ENCODE measurements around the gene GIT1. TPM values are rescaled to one million over a fixed set of nuclear protein-coding genes. Genes with fewer than 3 reads are reported as not detected.

GIT1 gene
- total RNA-seq, 4 donors from 2014 or later, result 39.2 to 71.8 (median 41.3) TPM

GRCh38 chr17:29557739-29558116, 31.7 kb downstream of the GIT1 start:
- Histone ChIP-seq H3K27ac (no peak overlapping the region), H3K4me3 (no peak overlapping the region), H3K9me3 (no peaks in the 10 kb centered on the region), H3K27me3 (no peaks in the 10 kb centered on the region), H3K4me1 (peaks cover 0 to 17% (median 2%) of the 10 kb centered on the region in 4 donors), H3K36me3 (no peaks in the 10 kb centered on the region)
- in situ Hi-C loops (cut with MboI; ENCODE audit: low pct_ligation_motif_present in 1 of 4, low pct_unique_long_range_greater_than_20kb in 1 of 4, low sequenced_read_pairs in 3 of 4), result no loop called here
- no peak for TF ChIP-seq EP300 (IDR thresholded peaks at IDR 0.05; ENCODE audit: low read depth)
- no peak for TF ChIP-seq POLR2A (IDR thresholded peaks at IDR 0.05)
- TF ChIP-seq POLR2AphosphoS5 (IDR thresholded peaks at IDR 0.05), result no peak
- no peak for TF ChIP-seq CTCF (IDR thresholded peaks at IDR 0.05)
- intact Hi-C loops (cut with DNase I; ENCODE audit: low total_unique reads), result loop anchor here (5.0 kb wide), 1 partner anchor 415 kb away; no protein-coding TSS in a partner anchor
- DNase-seq, result no peak

- no peak overlapping the region for H3K4me3 ChIP-seq
- no peak overlapping the region for H3K27ac ChIP-seq
- 100% methylated on average over 1 of the region's 1 CpG; no CpG with 5 or more reads in 1 of the 2 donors for WGBS, 2 donors (ENCODE audit: low coverage in 1 of 2)
- no peaks in the 10 kb centered on the region for H3K36me3 ChIP-seq
- intact Hi-C loops (cut with DNase I; ENCODE audit: low total_unique reads) (loop anchor here (5.0 kb wide), 1 partner anchor 415 kb away; no protein-coding TSS in a partner anchor), in situ Hi-C loops (cut with MboI; ENCODE audit: low pct_ligation_motif_present in 1 of 4, low pct_unique_long_range_greater_than_20kb in 1 of 4, low sequenced_read_pairs in 3 of 4) (no loop called here)
- no peaks in the 10 kb centered on the region for H3K27me3 ChIP-seq
- H3K9me3 ChIP-seq, result no peaks in the 10 kb centered on the region
- DNase-seq, result no peak
- TF ChIP-seq POLR2A (IDR thresholded peaks at IDR 0.05) (no peak), EP300 (IDR thresholded peaks at IDR 0.05; ENCODE audit: low read depth) (no peak)
- peaks cover 0 to 15% (median 2%) of the 10 kb centered on the region in 4 donors for H3K4me1 ChIP-seq
Observed at GRCh38 chr17:29557085-29557738, 32.2 kb downstream of the GIT1 start.

- TF ChIP-seq POLR2AphosphoS5 (IDR thresholded peaks at IDR 0.05) (no peak), POLR2A (IDR thresholded peaks at IDR 0.05) (no peak), CTCF (IDR thresholded peaks at IDR 0.05) (no peak), EP300 (IDR thresholded peaks at IDR 0.05; ENCODE audit: low read depth) (no peak)
- in situ Hi-C loops (cut with MboI; ENCODE audit: low pct_ligation_motif_present in 1 of 4, low pct_unique_long_range_greater_than_20kb in 1 of 4, low sequenced_read_pairs in 3 of 4) (no loop called here), intact Hi-C loops (cut with DNase I; ENCODE audit: low total_unique reads) (loop anchor here (5.0 kb wide), 1 partner anchor 414 kb away; no protein-coding TSS in a partner anchor)
- 58 to 72% methylated on average over 2 to 3 of the region's 3 CpGs for WGBS, 2 donors (ENCODE audit: low coverage in 1 of 2)
- H3K4me3 ChIP-seq, result no peak overlapping the region
- H3K9me3 ChIP-seq, result no peaks in the 10 kb centered on the region
- no peaks in the 10 kb centered on the region for H3K27me3 ChIP-seq
- peaks cover 0 to 5% (median under 1%) of the 10 kb centered on the region in 4 donors for H3K4me1 ChIP-seq
- DNase-seq, result no peak
- no peaks in the 10 kb centered on the region for H3K36me3 ChIP-seq
- H3K27ac ChIP-seq, result no peak overlapping the region
Observed at GRCh38 chr17:29555840-29556239, 33.6 kb downstream of the GIT1 start.

- DNase-seq, result no peak
- Histone ChIP-seq H3K4me3 (no peak overlapping the region), H3K4me1 (peaks cover 0 to 6% (median 0%) of the 10 kb centered on the region in 4 donors), H3K36me3 (no peaks in the 10 kb centered on the region), H3K9me3 (no peaks in the 10 kb centered on the region), H3K27me3 (no peaks in the 10 kb centered on the region), H3K27ac (no peak overlapping the region)
- TF ChIP-seq POLR2AphosphoS5 (IDR thresholded peaks at IDR 0.05), result no peak
- no peak for TF ChIP-seq POLR2A (IDR thresholded peaks at IDR 0.05)
- TF ChIP-seq EP300 (IDR thresholded peaks at IDR 0.05; ENCODE audit: low read depth), result no peak
- no peak for TF ChIP-seq CTCF (IDR thresholded peaks at IDR 0.05)
- in situ Hi-C loops (cut with MboI; ENCODE audit: low pct_ligation_motif_present in 1 of 4, low pct_unique_long_range_greater_than_20kb in 1 of 4, low sequenced_read_pairs in 3 of 4) (loop anchor here in 1 of 4 donors (25.0 kb wide), 1 partner anchor 187 kb away; no protein-coding TSS in a partner anchor), intact Hi-C loops (cut with DNase I; ENCODE audit: low total_unique reads) (no loop called here)
- WGBS, 2 donors (ENCODE audit: low coverage in 1 of 2), result 43 to 50% methylated on average over 5 of the region's 5 CpGs
Observed at GRCh38 chr17:29549177-29549923, 40.1 kb downstream of the GIT1 start.

Measured in transverse colon (tissue), 4 donors.